ENCODE data around the gene TMEM250. TPM values are rescaled to one million over a fixed set of nuclear protein-coding genes. Genes with fewer than 3 reads are reported as not detected.

The TMEM250 gene
- total and polyA plus RNA-seq, 7 experiments from 2014 or later: 16.4 to 61.8 (median 42.2) TPM

GRCh38 chr9:136091582-136092352, 26.9 kb downstream of the TMEM250 start:
- peaks cover 14 to 21% of the 10 kb centered on the region in 2 donors for H3K4me1 ChIP-seq (ENCODE audit: control insufficient read depth in 2 of 2, insufficient read depth in 2 of 2, low read length in 2 of 2)
- Mint-ChIP-seq H3K4me1 (peaks cover 4 to 34% (median 20%) of the 10 kb centered on the region in 7 donors), H3K4me3 (peak overlapping the region in 2 of 10 donors; percentile 82 to 85), H3K36me3 (no peaks in the 10 kb centered on the region), H3K27me3 (peaks cover 0 to 20% (median 0%) of the 10 kb centered on the region in 5 donors), H3K9me3 (no peaks in the 10 kb centered on the region), H3K27ac (peak overlapping the region in 4 of 9 donors; percentile 57 to 84 (median 66))
- ChIA-PET CTCF (interaction anchor here (3.6 kb wide), 1 partner anchor 30 kb away, joined by 22 read pairs; no protein-coding TSS in a partner anchor), POLR2A (interaction anchor here (2.9 kb wide), 1 partner anchor 30 kb away, joined by 15 read pairs; no protein-coding TSS in a partner anchor)
- H3K27ac ChIP-seq (ENCODE audit: low read depth, low read length): no peak overlapping the region
- no peak overlapping the region for H3K4me3 ChIP-seq (ENCODE audit: low read length)
- DNase-seq (no peak), ATAC-seq (no peak)
- H3K27me3 ChIP-seq (ENCODE audit: control insufficient read depth in 2 of 2, insufficient read depth in 2 of 2, low read length in 2 of 2): no peaks in the 10 kb centered on the region
- intact Hi-C loops (cut with micrococcal nuclease): no loop called here
- H3K36me3 ChIP-seq (ENCODE audit: control insufficient read depth in 2 of 3, insufficient read depth in 3 of 3, low read length in 3 of 3): no peaks in the 10 kb centered on the region
- no peaks in the 10 kb centered on the region for H3K9me3 ChIP-seq (ENCODE audit: control insufficient read depth in 2 of 3, low read length in 3 of 3)

- CTCF ChIA-PET: interaction anchor here (0.6 to 3.6 kb wide), 4 partner anchors 18 to 33 kb away, joined by 3 to 22 read pairs (median 8); no protein-coding TSS in a partner anchor
- Mint-ChIP-seq H3K4me1 (peaks cover 0 to 28% (median 23%) of the 10 kb centered on the region in 7 donors), H3K9me3 (no peaks in the 10 kb centered on the region), H3K4me3 (peak overlapping the region in 1 of 10 donors; percentile 61), H3K27ac (peak overlapping the region in 3 of 9 donors; percentile 43 to 84 (median 59)), H3K36me3 (no peaks in the 10 kb centered on the region), H3K27me3 (peaks cover 0 to 15% (median 0%) of the 10 kb centered on the region in 5 donors)
- H3K4me3 ChIP-seq (ENCODE audit: low read length): no peak overlapping the region
- POLR2A ChIA-PET: interaction anchor here (1.4 to 2.9 kb wide), 4 partner anchors 16 to 31 kb away, joined by 4 to 15 read pairs (median 6); no protein-coding TSS in a partner anchor
- intact Hi-C loops (cut with micrococcal nuclease): no loop called here
- no peaks in the 10 kb centered on the region for H3K27me3 ChIP-seq (ENCODE audit: control insufficient read depth in 2 of 2, insufficient read depth in 2 of 2, low read length in 2 of 2)
- H3K9me3 ChIP-seq (ENCODE audit: control insufficient read depth in 2 of 3, low read length in 3 of 3): no peaks in the 10 kb centered on the region
- no peaks in the 10 kb centered on the region for H3K36me3 ChIP-seq (ENCODE audit: control insufficient read depth in 2 of 3, insufficient read depth in 3 of 3, low read length in 3 of 3)
- no peak overlapping the region for H3K27ac ChIP-seq (ENCODE audit: low read depth, low read length)
- no peak for DNase-seq
- ATAC-seq: no peak
- H3K4me1 ChIP-seq (ENCODE audit: control insufficient read depth in 2 of 2, insufficient read depth in 2 of 2, low read length in 2 of 2): peaks cover 11 to 17% of the 10 kb centered on the region in 2 donors
Measured at GRCh38 chr9:136090768-136091581, 27.7 kb downstream of the TMEM250 start.

- H3K9me3 ChIP-seq (ENCODE audit: control insufficient read depth in 2 of 3, low read length in 3 of 3): no peaks in the 10 kb centered on the region
- H3K36me3 Mint-ChIP-seq: no peaks in the 10 kb centered on the region
- peaks cover 9 to 14% of the 10 kb centered on the region in 2 donors for H3K4me1 ChIP-seq (ENCODE audit: control insufficient read depth in 2 of 2, insufficient read depth in 2 of 2, low read length in 2 of 2)
- no peaks in the 10 kb centered on the region for H3K36me3 ChIP-seq (ENCODE audit: control insufficient read depth in 2 of 3, insufficient read depth in 3 of 3, low read length in 3 of 3)
- no peak overlapping the region for H3K4me3 Mint-ChIP-seq
- intact Hi-C loops (cut with micrococcal nuclease): no loop called here
- H3K4me1 Mint-ChIP-seq: peaks cover 0 to 26% (median 23%) of the 10 kb centered on the region in 7 donors
- H3K27me3 ChIP-seq (ENCODE audit: control insufficient read depth in 2 of 2, insufficient read depth in 2 of 2, low read length in 2 of 2): no peaks in the 10 kb centered on the region
- DNase-seq (no peak), ATAC-seq (no peak)
- peak overlapping the region in 2 of 9 donors; percentile 59 to 76 for H3K27ac Mint-ChIP-seq
- H3K4me3 ChIP-seq (ENCODE audit: low read length): no peak overlapping the region
- peaks cover 0 to 15% (median 0%) of the 10 kb centered on the region in 5 donors for H3K27me3 Mint-ChIP-seq
- no peak overlapping the region for H3K27ac ChIP-seq (ENCODE audit: low read depth, low read length)
- no peaks in the 10 kb centered on the region for H3K9me3 Mint-ChIP-seq
- POLR2A ChIA-PET: interaction anchor here (0.6 to 2.9 kb wide), 5 partner anchors 9 to 32 kb away, joined by 3 to 15 read pairs (median 5); no protein-coding TSS in a partner anchor
- CTCF ChIA-PET: interaction anchor here (0.6 to 3.6 kb wide), 10 partner anchors 11 to 1910 kb away, joined by 3 to 22 read pairs (median 3); no protein-coding TSS in a partner anchor
Measured at GRCh38 chr9:136090056-136090735, 28.5 kb downstream of the TMEM250 start.

- Mint-ChIP-seq H3K27me3 (peaks cover 0 to 15% (median 0%) of the 10 kb centered on the region in 5 donors), H3K4me3 (no peak overlapping the region), H3K27ac (peak overlapping the region in 2 of 9 donors; percentile 59 to 76), H3K9me3 (no peaks in the 10 kb centered on the region), H3K4me1 (peaks cover 0 to 28% (median 25%) of the 10 kb centered on the region in 7 donors), H3K36me3 (no peaks in the 10 kb centered on the region)
- POLR2A ChIA-PET: interaction anchor here (1.4 to 2.9 kb wide), 4 partner anchors 18 to 33 kb away, joined by 4 to 15 read pairs (median 6); no protein-coding TSS in a partner anchor
- DNase-seq (peak in 4 of 9 donors; percentile 41 to 52 (median 47)), ATAC-seq (no peak)
- no peaks in the 10 kb centered on the region for H3K9me3 ChIP-seq (ENCODE audit: control insufficient read depth in 2 of 3, low read length in 3 of 3)
- peaks cover 9 to 14% of the 10 kb centered on the region in 2 donors for H3K4me1 ChIP-seq (ENCODE audit: control insufficient read depth in 2 of 2, insufficient read depth in 2 of 2, low read length in 2 of 2)
- H3K4me3 ChIP-seq (ENCODE audit: low read length): no peak overlapping the region
- no peaks in the 10 kb centered on the region for H3K36me3 ChIP-seq (ENCODE audit: control insufficient read depth in 2 of 3, insufficient read depth in 3 of 3, low read length in 3 of 3)
- CTCF ChIA-PET: interaction anchor here (0.6 to 3.6 kb wide), 9 partner anchors 12 to 1911 kb away, joined by 3 to 22 read pairs (median 3); no protein-coding TSS in a partner anchor
- no peaks in the 10 kb centered on the region for H3K27me3 ChIP-seq (ENCODE audit: control insufficient read depth in 2 of 2, insufficient read depth in 2 of 2, low read length in 2 of 2)
- intact Hi-C loops (cut with micrococcal nuclease): loop anchor here (1.0 kb wide), 3 partner anchors 34 to 122 kb away; no protein-coding TSS in a partner anchor
- H3K27ac ChIP-seq (ENCODE audit: low read depth, low read length): no peak overlapping the region
Measured at GRCh38 chr9:136089697-136090045, 29.0 kb downstream of the TMEM250 start.

GRCh38 chr9:136088939-136089696, 29.6 kb downstream of the TMEM250 start:
- ChIA-PET POLR2A (interaction anchor here (1.4 to 2.9 kb wide), 4 partner anchors 18 to 33 kb away, joined by 4 to 15 read pairs (median 6); no protein-coding TSS in a partner anchor), CTCF (interaction anchor here (0.6 to 3.6 kb wide), 6 partner anchors 20 to 136 kb away, joined by 3 to 22 read pairs (median 3); no protein-coding TSS in a partner anchor)
- DNase-seq (peak in 1 of 9 donors; percentile 17), ATAC-seq (peak; percentile 39)
- Mint-ChIP-seq H3K4me1 (peaks cover 0 to 33% (median 30%) of the 10 kb centered on the region in 7 donors), H3K27me3 (peaks cover 0 to 13% (median 0%) of the 10 kb centered on the region in 5 donors), H3K36me3 (no peaks in the 10 kb centered on the region), H3K4me3 (no peak overlapping the region), H3K9me3 (no peaks in the 10 kb centered on the region), H3K27ac (peak overlapping the region in 1 of 9 donors; percentile 59)
- no peaks in the 10 kb centered on the region for H3K9me3 ChIP-seq (ENCODE audit: control insufficient read depth in 2 of 3, low read length in 3 of 3)
- H3K4me3 ChIP-seq (ENCODE audit: low read length): no peak overlapping the region
- H3K27ac ChIP-seq (ENCODE audit: low read depth, low read length): no peak overlapping the region
- H3K36me3 ChIP-seq (ENCODE audit: control insufficient read depth in 2 of 3, insufficient read depth in 3 of 3, low read length in 3 of 3): no peaks in the 10 kb centered on the region
- intact Hi-C loops (cut with micrococcal nuclease): loop anchor here (1.0 kb wide), 3 partner anchors 34 to 122 kb away; no protein-coding TSS in a partner anchor
- peaks cover 9 to 14% of the 10 kb centered on the region in 2 donors for H3K4me1 ChIP-seq (ENCODE audit: control insufficient read depth in 2 of 2, insufficient read depth in 2 of 2, low read length in 2 of 2)
- no peaks in the 10 kb centered on the region for H3K27me3 ChIP-seq (ENCODE audit: control insufficient read depth in 2 of 2, insufficient read depth in 2 of 2, low read length in 2 of 2)

Data from naive thymus-derived CD4-positive, alpha-beta T cell (primary cell).